Panc1 (cell line): ENCODE measurements around the gene C13orf42.

ENCODE experiments used
- CTCF ChIP-seq: fragments of 450-650 bp; IDR thresholded peaks from 2 replicates; pipeline ENCODE4 v1.5.1; 2017; ENCODE audit warnings: mild to moderate bottlenecking
- POLR2AphosphoS5 ChIP-seq: IDR thresholded peaks from 2 replicates; pipeline ENCODE4 v1.6.1; 2012; ENCODE audit warnings: mild to moderate bottlenecking, low read depth, low read length, moderate library complexity
- REST ChIP-seq, 2 experiments: IDR thresholded peaks; 2 replicates each; pipeline ENCODE4 v1.6.1; 2011 to 2012; ENCODE audit warnings: low read depth in 2 of 2, control low read depth in 1 of 2, low read length in 1 of 2, mild to moderate bottlenecking in 1 of 2, moderate library complexity in 1 of 2; ENCODE audit not compliant: insufficient read depth in 1 of 2
- SIN3A ChIP-seq: IDR thresholded peaks from 2 replicates; pipeline ENCODE4 v1.6.1; 2012; ENCODE audit warnings: low read depth, mild to moderate bottlenecking, low read length, moderate library complexity, borderline replicate concordance; ENCODE audit not compliant: insufficient read depth
- TCF7L2 ChIP-seq: IDR thresholded peaks from 2 replicates; pipeline ENCODE4 v1.6.1; 2011; ENCODE audit warnings: mild to moderate bottlenecking, low read depth, low read length, inconsistent platforms

GRCh38 chr13:51068501-51068900, 42.6 kb downstream of the C13orf42 start:
- no peak for TF ChIP-seq CTCF
- TF ChIP-seq REST (IDR thresholded peaks at IDR 0.05; ENCODE audit: insufficient read depth in 1 of 2, low read depth in 2 of 2, low read length in 1 of 2): no peak
- no peak for TF ChIP-seq POLR2AphosphoS5
- TF ChIP-seq TCF7L2: no peak
- TF ChIP-seq SIN3A: no peak
